ENCODE data around the gene NPBWR2. TPM values are rescaled to one million over a fixed set of nuclear protein-coding genes. Genes with fewer than 3 reads are reported as not detected.

Gene NPBWR2
- total RNA-seq, 6 experiments from 2014 or later = not detected

GRCh38 chr20:64153861-64154589 is 46.7 kb upstream of the NPBWR2 start:
- Histone ChIP-seq H3K4me1 (no peaks in the 10 kb centered on the region), H3K27me3 (no peaks in the 10 kb centered on the region), H3K36me3 (no peaks in the 10 kb centered on the region), H3K9me3 (no peaks in the 10 kb centered on the region), H3K4me3 (no peak overlapping the region), H3K27ac (no peak overlapping the region)
- 60% methylated on average over 2 of the region's 20 CpGs for WGBS (ENCODE audit: insufficient coverage, low coverage, low lambda C conversion rate, missing lambda C conversion rate)
- TF ChIP-seq POLR2A (IDR thresholded peaks at IDR 0.05) (no peak), CTCF (IDR thresholded peaks at IDR 0.05) (no peak)
- intact Hi-C loops (cut with DNase I) = no loop called here
- ATAC-seq (no peak), DNase-seq (peak in 1 of 3 donors; percentile 35)

- no peaks in the 10 kb centered on the region for H3K27me3 ChIP-seq
- H3K4me1 ChIP-seq = no peaks in the 10 kb centered on the region
- no peaks in the 10 kb centered on the region for H3K36me3 ChIP-seq
- TF ChIP-seq POLR2A (IDR thresholded peaks at IDR 0.05) (no peak), CTCF (IDR thresholded peaks at IDR 0.05) (no peak)
- intact Hi-C loops (cut with DNase I) = no loop called here
- no peak for DNase-seq
- no peaks in the 10 kb centered on the region for H3K9me3 ChIP-seq
- ATAC-seq = no peak
- H3K4me3 ChIP-seq = no peak overlapping the region
- no peak overlapping the region for H3K27ac ChIP-seq
- WGBS (ENCODE audit: insufficient coverage, low coverage, low lambda C conversion rate, missing lambda C conversion rate) = 90% methylated on average over 2 of the region's 2 CpGs
Measured at GRCh38 chr20:64153410-64153809, 46.0 kb upstream of the NPBWR2 start.

GRCh38 chr20:64152906-64153305 is 45.5 kb upstream of the NPBWR2 start:
- Histone ChIP-seq H3K9me3 (no peaks in the 10 kb centered on the region), H3K27me3 (no peaks in the 10 kb centered on the region), H3K36me3 (no peaks in the 10 kb centered on the region), H3K4me3 (no peak overlapping the region), H3K27ac (no peak overlapping the region), H3K4me1 (no peaks in the 10 kb centered on the region)
- no peak for TF ChIP-seq POLR2A (IDR thresholded peaks at IDR 0.05)
- no peak for TF ChIP-seq CTCF (IDR thresholded peaks at IDR 0.05)
- intact Hi-C loops (cut with DNase I) = no loop called here
- ATAC-seq = no peak
- 37% methylated on average over 2 of the region's 9 CpGs for WGBS (ENCODE audit: insufficient coverage, low coverage, low lambda C conversion rate, missing lambda C conversion rate)
- peak in 1 of 3 donors; percentile 39 for DNase-seq

- 50% methylated on average over 4 of the region's 24 CpGs for WGBS (ENCODE audit: insufficient coverage, low coverage, low lambda C conversion rate, missing lambda C conversion rate)
- TF ChIP-seq POLR2A (IDR thresholded peaks at IDR 0.05) (no peak), CTCF (IDR thresholded peaks at IDR 0.05) (no peak)
- intact Hi-C loops (cut with DNase I) = no loop called here
- Histone ChIP-seq H3K27ac (no peak overlapping the region), H3K4me3 (no peak overlapping the region), H3K9me3 (no peaks in the 10 kb centered on the region), H3K4me1 (no peaks in the 10 kb centered on the region), H3K27me3 (no peaks in the 10 kb centered on the region), H3K36me3 (no peaks in the 10 kb centered on the region)
- DNase-seq (peak in 1 of 3 donors; percentile 26), ATAC-seq (no peak)
Measured at GRCh38 chr20:64151633-64152530, 44.5 kb upstream of the NPBWR2 start.

Data from right lobe of liver (tissue), 6 donors.